GM23338 (cell line): ENCODE measurements around the gene DMKN.

Experiments
- CREB1 ChIP-seq: fragments of 250-450 bp; sonication (Bioruptor Pico); IDR thresholded peaks from 2 replicates; pipeline ENCODE4 v1.5.0; 2020; ENCODE audit warnings: low read depth, mild to moderate bottlenecking, moderate library complexity
- CTCF ChIP-seq, 2 experiments: fragments of 200-600 bp in 1 of 2; sonication (generic) in 1 of 2; conservative IDR thresholded peaks; 2 replicates each; pipeline versions ENCODE4 v1.5.1 to v1.6.1; 2016 to 2017; ENCODE audit warnings: antibody characterized with exemption in 2 of 2, low read depth in 2 of 2, mild to moderate bottlenecking in 2 of 2, moderate library complexity in 1 of 2
- EZH2 ChIP-seq: fragments of 200-600 bp; sonication (generic); IDR thresholded peaks from one replicate; pipeline ENCODE4 v1.8.0; 2017; ENCODE audit warnings: antibody characterized with exemption, mild to moderate bottlenecking, low read depth; ENCODE audit not compliant: unreplicated experiment
- EZH2phosphoT487 ChIP-seq: fragments of 200-600 bp; sonication (generic); IDR thresholded peaks from one replicate; pipeline ENCODE4 v1.8.1; 2018; ENCODE audit warnings: antibody characterized with exemption; ENCODE audit not compliant: unreplicated experiment
- JUNB ChIP-seq: IDR thresholded peaks from one replicate; pipeline ENCODE4 v1.6.1; 2016; ENCODE audit warnings: antibody characterized with exemption; ENCODE audit not compliant: unreplicated experiment
- NANOG ChIP-seq: IDR thresholded peaks from 2 replicates; pipeline ENCODE4 v1.6.1; 2016; ENCODE audit warnings: antibody characterized with exemption, borderline replicate concordance
- POLR2AphosphoS5 ChIP-seq: IDR thresholded peaks from 2 replicates; pipeline ENCODE4 v1.6.1; 2016; ENCODE audit warnings: antibody characterized with exemption, low read depth
- REST ChIP-seq: IDR thresholded peaks from one replicate; pipeline ENCODE4 v1.6.1; 2018; ENCODE audit warnings: antibody characterized with exemption; ENCODE audit not compliant: unreplicated experiment
- STAT1 ChIP-seq: IDR thresholded peaks from one replicate; pipeline ENCODE4 v1.6.1; 2016; ENCODE audit warnings: antibody characterized with exemption; ENCODE audit not compliant: unreplicated experiment
- ZNF114 ChIP-seq: fragments of 250-450 bp; sonication (Bioruptor Pico); IDR thresholded peaks from 2 replicates; pipeline ENCODE4 v1.5.0; 2020; ENCODE audit warnings: mild to moderate bottlenecking, moderate library complexity
- TF ChIP-seq, protein P1 (sequence below): IDR thresholded peaks from 2 replicates; pipeline ENCODE4 v1.6.1; 2016; ENCODE audit warnings: antibody characterized with exemption
- TF ChIP-seq, protein P2 (sequence below): fragments of 250-450 bp; sonication (Bioruptor Pico); IDR thresholded peaks from 2 replicates; pipeline ENCODE4 v1.5.0; 2020; ENCODE audit warnings: mild to moderate bottlenecking, moderate library complexity

DNA sequence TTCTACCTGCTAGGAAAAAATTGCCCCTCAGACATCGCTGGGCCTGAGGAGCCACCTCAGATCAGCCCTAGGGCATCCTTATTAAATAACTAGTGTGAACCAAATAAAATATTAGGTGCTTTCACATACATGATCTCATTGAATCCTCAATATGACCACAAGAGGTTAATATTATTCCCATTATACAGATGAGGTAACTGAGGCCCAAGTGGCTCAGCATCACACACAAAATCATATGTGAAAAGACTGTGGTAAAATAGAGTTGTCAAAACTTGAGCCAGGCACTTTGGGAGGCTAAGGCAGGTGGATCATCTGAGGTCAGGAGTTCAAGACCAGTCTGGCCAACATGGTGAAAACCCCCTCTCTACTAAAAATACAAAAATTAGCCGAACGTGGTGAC lies 2.9 kb upstream of the DMKN start:
- TF ChIP-seq CTCF (conservative IDR thresholded peaks at IDR 0.05; ENCODE audit: low read depth in 2 of 2) = no peak
- TF ChIP-seq, protein P1, sequence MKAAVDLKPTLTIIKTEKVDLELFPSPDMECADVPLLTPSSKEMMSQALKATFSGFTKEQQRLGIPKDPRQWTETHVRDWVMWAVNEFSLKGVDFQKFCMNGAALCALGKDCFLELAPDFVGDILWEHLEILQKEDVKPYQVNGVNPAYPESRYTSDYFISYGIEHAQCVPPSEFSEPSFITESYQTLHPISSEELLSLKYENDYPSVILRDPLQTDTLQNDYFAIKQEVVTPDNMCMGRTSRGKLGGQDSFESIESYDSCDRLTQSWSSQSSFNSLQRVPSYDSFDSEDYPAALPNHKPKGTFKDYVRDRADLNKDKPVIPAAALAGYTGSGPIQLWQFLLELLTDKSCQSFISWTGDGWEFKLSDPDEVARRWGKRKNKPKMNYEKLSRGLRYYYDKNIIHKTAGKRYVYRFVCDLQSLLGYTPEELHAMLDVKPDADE = no peak
- TF ChIP-seq EZH2 = no peak
- TF ChIP-seq JUNB = no peak
- no peak for TF ChIP-seq STAT1
- no peak for TF ChIP-seq EZH2phosphoT487
- TF ChIP-seq ZNF114 = no peak
- TF ChIP-seq REST = no peak
- no peak for TF ChIP-seq POLR2AphosphoS5
- no peak for TF ChIP-seq CREB1 (CRISPR knock-in tag)
- TF ChIP-seq, protein P2, sequence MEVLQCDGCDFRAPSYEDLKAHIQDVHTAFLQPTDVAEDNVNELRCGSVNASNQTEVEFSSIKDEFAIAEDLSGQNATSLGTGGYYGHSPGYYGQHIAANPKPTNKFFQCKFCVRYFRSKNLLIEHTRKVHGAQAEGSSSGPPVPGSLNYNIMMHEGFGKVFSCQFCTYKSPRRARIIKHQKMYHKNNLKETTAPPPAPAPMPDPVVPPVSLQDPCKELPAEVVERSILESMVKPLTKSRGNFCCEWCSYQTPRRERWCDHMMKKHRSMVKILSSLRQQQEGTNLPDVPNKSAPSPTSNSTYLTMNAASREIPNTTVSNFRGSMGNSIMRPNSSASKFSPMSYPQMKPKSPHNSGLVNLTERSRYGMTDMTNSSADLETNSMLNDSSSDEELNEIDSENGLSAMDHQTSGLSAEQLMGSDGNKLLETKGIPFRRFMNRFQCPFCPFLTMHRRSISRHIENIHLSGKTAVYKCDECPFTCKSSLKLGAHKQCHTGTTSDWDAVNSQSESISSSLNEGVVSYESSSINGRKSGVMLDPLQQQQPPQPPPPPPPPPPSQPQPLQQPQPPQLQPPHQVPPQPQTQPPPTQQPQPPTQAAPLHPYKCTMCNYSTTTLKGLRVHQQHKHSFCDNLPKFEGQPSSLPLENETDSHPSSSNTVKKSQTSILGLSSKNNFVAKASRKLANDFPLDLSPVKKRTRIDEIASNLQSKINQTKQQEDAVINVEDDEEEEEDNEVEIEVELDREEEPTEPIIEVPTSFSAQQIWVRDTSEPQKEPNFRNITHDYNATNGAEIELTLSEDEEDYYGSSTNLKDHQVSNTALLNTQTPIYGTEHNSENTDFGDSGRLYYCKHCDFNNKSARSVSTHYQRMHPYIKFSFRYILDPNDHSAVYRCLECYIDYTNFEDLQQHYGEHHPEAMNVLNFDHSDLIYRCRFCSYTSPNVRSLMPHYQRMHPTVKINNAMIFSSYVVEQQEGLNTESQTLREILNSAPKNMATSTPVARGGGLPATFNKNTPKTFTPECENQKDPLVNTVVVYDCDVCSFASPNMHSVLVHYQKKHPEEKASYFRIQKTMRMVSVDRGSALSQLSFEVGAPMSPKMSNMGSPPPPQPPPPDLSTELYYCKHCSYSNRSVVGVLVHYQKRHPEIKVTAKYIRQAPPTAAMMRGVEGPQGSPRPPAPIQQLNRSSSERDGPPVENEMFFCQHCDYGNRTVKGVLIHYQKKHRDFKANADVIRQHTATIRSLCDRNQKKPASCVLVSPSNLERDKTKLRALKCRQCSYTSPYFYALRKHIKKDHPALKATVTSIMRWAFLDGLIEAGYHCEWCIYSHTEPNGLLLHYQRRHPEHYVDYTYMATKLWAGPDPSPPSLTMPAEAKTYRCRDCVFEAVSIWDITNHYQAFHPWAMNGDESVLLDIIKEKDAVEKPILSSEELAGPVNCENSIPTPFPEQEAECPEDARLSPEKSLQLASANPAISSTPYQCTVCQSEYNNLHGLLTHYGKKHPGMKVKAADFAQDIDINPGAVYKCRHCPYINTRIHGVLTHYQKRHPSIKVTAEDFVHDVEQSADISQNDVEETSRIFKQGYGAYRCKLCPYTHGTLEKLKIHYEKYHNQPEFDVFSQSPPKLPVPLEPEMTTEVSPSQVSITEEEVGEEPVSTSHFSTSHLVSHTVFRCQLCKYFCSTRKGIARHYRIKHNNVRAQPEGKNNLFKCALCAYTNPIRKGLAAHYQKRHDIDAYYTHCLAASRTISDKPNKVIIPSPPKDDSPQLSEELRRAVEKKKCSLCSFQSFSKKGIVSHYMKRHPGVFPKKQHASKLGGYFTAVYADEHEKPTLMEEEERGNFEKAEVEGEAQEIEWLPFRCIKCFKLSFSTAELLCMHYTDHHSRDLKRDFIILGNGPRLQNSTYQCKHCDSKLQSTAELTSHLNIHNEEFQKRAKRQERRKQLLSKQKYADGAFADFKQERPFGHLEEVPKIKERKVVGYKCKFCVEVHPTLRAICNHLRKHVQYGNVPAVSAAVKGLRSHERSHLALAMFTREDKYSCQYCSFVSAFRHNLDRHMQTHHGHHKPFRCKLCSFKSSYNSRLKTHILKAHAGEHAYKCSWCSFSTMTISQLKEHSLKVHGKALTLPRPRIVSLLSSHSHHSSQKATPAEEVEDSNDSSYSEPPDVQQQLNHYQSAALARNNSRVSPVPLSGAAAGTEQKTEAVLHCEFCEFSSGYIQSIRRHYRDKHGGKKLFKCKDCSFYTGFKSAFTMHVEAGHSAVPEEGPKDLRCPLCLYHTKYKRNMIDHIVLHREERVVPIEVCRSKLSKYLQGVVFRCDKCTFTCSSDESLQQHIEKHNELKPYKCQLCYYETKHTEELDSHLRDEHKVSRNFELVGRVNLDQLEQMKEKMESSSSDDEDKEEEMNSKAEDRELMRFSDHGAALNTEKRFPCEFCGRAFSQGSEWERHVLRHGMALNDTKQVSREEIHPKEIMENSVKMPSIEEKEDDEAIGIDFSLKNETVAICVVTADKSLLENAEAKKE (CRISPR knock-in tag) = no peak
- no peak for TF ChIP-seq NANOG
